Measurements from ENCODE around the gene RANBP9.

Gene RANBP9

DNA sequence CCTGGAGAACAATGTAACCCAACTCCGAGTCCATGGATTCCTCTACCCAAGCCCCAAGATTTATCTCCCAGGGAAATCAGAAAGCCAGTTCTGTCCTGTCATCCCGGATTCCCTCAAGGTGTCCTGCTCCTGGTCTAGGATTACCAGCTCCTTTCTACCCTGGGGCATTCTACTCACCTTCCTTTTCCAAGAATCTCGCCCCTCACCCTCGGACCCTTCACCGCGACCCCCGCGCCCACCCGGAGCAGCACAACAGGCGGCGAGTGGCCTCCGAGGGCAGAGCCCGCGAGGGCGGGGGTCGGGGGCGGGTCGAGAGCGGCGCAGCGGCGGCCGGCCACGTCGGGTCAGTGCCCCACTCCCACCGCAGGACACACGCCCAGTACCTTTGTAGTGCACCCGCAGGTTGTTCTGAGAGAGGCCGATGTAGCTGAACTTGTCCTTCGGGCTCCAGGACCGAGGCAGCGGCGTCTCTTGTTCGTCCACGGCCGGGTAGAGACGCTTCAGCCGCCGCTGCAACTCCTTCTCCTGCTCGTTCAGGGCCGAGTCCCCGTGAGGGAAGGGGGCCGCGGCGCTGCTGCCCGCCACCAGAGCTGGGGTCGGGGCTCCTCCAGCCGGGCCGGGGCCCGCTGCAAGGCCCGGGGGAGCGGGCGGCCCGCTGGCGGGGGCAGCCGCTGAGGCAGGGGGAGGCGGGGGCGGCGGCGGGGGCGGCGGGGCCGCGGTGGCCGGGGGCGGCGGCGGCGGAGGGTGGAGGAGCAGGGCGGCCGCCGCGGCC is 897 bp downstream of the RANBP9 start:
- no peak for TF ChIP-seq ZFX (IDR thresholded peaks at IDR 0.05; ENCODE audit: borderline replicate concordance)
- TF ChIP-seq, protein P1, sequence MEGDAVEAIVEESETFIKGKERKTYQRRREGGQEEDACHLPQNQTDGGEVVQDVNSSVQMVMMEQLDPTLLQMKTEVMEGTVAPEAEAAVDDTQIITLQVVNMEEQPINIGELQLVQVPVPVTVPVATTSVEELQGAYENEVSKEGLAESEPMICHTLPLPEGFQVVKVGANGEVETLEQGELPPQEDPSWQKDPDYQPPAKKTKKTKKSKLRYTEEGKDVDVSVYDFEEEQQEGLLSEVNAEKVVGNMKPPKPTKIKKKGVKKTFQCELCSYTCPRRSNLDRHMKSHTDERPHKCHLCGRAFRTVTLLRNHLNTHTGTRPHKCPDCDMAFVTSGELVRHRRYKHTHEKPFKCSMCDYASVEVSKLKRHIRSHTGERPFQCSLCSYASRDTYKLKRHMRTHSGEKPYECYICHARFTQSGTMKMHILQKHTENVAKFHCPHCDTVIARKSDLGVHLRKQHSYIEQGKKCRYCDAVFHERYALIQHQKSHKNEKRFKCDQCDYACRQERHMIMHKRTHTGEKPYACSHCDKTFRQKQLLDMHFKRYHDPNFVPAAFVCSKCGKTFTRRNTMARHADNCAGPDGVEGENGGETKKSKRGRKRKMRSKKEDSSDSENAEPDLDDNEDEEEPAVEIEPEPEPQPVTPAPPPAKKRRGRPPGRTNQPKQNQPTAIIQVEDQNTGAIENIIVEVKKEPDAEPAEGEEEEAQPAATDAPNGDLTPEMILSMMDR (IDR thresholded peaks at IDR 0.05): no peak
- H3K27ac ChIP-seq: peak overlapping the region; percentile 92

DNA sequence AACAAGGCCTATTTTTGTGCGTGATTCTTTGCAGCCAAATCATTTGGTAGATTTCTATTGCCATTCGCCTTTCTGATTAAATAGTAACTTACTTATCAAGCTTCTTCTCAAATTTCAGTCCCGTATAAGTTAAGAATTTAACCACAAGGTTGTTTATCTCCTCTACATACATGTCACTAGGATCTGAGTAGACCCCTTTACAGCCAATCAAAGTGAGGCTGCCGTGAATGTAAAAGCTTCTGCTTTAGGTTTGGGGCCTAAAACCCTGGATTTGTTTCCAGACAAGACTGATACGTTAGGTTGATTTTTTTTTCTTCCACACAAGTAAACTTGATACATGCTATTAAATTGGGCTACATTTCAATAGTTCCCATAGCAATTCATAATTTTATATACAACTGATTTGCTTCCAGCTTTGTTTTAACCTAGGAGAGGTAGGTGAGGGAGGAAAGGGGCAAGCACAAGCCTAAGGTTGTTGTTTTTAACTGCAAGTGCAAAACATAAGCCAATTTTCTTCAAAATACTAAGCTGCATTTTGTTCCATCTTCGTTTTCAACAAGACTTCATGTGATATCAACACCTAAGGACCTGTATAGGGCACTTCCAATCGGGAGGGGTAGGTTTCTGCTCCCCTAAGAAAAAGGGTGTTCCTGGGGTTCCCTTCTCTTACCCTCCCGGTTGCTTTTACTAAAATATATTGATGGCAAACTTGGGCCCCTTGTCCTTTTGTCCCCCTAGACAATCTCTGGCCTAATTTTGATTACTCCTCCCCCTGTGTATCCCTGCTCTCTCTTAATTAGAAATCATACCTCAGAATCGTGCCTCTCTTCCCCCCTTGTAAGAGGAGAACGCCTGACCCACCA is 1.7 kb downstream of the RANBP9 start:
- H3K27ac ChIP-seq: peak overlapping the region; percentile 92
- no peak for TF ChIP-seq ZFX (IDR thresholded peaks at IDR 0.05; ENCODE audit: borderline replicate concordance)
- TF ChIP-seq, protein P1 (IDR thresholded peaks at IDR 0.05): no peak

DNA sequence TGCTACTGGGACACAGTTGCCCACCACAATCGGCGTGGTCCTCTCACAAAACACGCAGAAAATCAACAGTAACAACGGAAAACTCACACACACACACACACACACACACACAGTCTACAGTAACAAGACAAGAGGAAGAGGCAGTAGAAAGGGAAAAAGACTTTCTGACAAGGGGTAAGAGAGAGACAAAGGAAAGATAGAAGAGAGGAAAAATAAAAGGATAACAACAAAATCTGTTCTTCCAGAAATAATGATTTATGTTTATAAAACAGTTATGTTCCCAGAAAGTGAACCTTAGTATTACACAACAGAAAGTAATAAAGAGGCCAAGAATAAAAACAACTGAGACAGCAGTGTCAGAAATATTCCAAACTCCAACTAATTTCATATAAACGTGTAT is 2.9 kb downstream of the RANBP9 start:
- TF ChIP-seq, protein P1 (IDR thresholded peaks at IDR 0.05): no peak
- TF ChIP-seq ZFX (IDR thresholded peaks at IDR 0.05; ENCODE audit: borderline replicate concordance): no peak
- peak overlapping the region; percentile 92 for H3K27ac ChIP-seq

DNA sequence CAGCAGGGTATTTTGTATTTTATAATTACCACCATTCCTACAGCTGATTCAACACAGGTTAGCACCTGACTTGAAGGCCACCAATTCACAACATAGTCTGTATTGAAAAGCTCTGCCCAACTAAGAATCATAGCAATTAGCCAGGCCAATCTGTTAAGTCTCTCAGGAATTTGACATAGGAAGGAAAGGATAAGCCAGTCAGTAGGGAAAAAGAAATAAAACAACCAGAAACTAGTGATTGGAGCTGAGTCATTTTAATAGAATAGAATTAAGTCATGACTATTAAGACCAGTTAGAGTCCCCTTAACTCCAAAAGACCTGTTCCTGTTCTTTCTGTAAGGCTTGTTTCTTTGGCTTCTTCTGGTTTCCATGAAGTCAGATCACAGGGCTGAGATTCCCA is 8.1 kb downstream of the RANBP9 start:
- H3K27ac ChIP-seq: no peak overlapping the region
- TF ChIP-seq ZFX (IDR thresholded peaks at IDR 0.05; ENCODE audit: borderline replicate concordance): no peak
- TF ChIP-seq, protein P1 (IDR thresholded peaks at IDR 0.05): no peak

DNA sequence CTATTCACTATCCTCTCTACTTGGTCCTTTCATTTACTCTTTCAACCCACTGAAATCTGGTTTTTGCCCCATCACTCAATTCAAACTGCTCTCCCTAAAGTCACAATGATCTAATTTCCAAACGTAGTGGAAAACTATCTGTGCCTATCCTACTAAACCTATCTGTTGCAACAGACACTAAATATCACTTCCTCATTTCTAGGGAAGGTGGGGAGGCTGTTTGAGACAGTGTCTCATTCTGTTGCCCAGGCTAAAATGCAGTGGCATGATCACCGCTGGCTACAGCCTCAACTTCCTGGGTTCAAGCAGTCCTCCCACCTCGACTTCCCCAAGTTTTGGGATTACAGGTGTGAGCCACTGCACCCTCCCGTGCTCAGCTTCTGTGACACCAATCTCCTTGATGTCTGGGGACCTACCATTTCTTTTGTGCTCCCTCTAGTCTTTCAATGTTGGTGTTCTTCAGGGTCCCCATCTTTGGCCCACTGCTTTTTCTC is 8.8 kb downstream of the RANBP9 start:
- TF ChIP-seq, protein P1 (IDR thresholded peaks at IDR 0.05): no peak
- no peak for TF ChIP-seq ZFX (IDR thresholded peaks at IDR 0.05; ENCODE audit: borderline replicate concordance)
- no peak overlapping the region for H3K27ac ChIP-seq

DNA sequence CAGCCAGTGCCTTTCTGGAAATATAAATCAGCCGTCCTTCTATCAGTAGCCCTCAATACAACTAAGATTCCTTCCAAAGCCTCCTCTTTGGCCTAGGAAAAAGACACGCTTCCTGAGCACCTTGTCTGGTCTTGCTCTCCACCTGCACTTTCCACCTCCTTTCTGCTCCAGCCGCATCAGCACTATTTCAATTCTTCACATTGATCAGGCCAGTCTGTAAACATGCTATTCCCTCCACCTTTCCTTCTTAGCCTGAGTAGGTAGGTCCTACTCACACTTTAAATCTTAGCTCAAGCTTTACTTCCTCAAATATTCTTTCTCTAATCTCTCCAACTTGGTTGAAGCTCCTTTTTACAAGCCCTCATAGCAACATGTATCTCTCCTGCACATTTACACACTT is 11.4 kb downstream of the RANBP9 start:
- H3K27ac ChIP-seq: no peak overlapping the region
- TF ChIP-seq, protein P1 (IDR thresholded peaks at IDR 0.05): no peak
- TF ChIP-seq ZFX (IDR thresholded peaks at IDR 0.05; ENCODE audit: borderline replicate concordance): no peak

All from 22Rv1 (cell line).